H1 (cell line): ENCODE results near the gene PDE1C. TPM values are rescaled to one million over a fixed set of nuclear protein-coding genes. Genes with fewer than 3 reads are reported as not detected.

ENCODE experiments used
- CTCF ChIA-PET: fragments of 300-600 bp; sonication (Branson Sonifier 250); formaldehyde crosslinking; loops from one replicate; lab custom pipeline; 2021; ENCODE audit not compliant: partially characterized antibody; lab: Charles Lee
- POLR2A ChIA-PET: fragments of 300-600 bp; sonication (Branson Sonifier 250); formaldehyde crosslinking; loops from one replicate; lab custom pipeline; 2021; ENCODE audit warnings: inconsistent platforms; ENCODE audit not compliant: partially characterized antibody; lab: Charles Lee
- DNase-seq, 2 experiments: peaks; one replicate each; pipeline versions ENCODE4 v3.0.0 to v3.0.0-alpha.2; 2010 to 2022; ENCODE audit warnings: low spot score in 2 of 2, low read depth in 1 of 2, mixed read lengths in 1 of 2
- FAIRE-seq: peaks from 2 replicates; lab custom pipeline; 2011; peaks lifted over from hg19 to GRCh38; lab: Jason Lieb, UNC
- H2AFZ ChIP-seq: 2 replicates; pipeline ENCODE4 v1.8.1; 2012; ENCODE audit warnings: low read length, inconsistent platforms
- H2AK5ac ChIP-seq: 2 replicates; pipeline ENCODE4 v1.6.1; 2013; ENCODE audit warnings: low read depth, low read length
- H2BK120ac ChIP-seq: replicated peaks from 2 replicates; pipeline ENCODE3; 2013; ENCODE audit warnings: low read depth, low read length, inconsistent platforms
- H2BK12ac ChIP-seq: 2 replicates; pipeline ENCODE4 v1.6.1; 2013; ENCODE audit warnings: low read depth, low read length
- H2BK15ac ChIP-seq: 2 replicates; pipeline ENCODE4 v1.6.1; 2013; ENCODE audit warnings: low read length
- H2BK20ac ChIP-seq: 2 replicates; pipeline ENCODE4 v1.6.1; 2013; ENCODE audit warnings: low read length
- H2BK5ac ChIP-seq: 2 replicates; pipeline ENCODE4 v1.6.1; 2013; ENCODE audit warnings: low read depth, low read length
- H3K14ac ChIP-seq: 2 replicates; pipeline ENCODE4 v1.6.1; 2013; ENCODE audit warnings: inconsistent platforms; ENCODE audit not compliant: insufficient read length
- H3K18ac ChIP-seq: 2 replicates; pipeline ENCODE4 v1.6.1; 2013; ENCODE audit warnings: low read length; ENCODE audit errors: extremely low read depth
- H3K23ac ChIP-seq: 2 replicates; pipeline ENCODE4 v1.6.1; 2013; ENCODE audit warnings: inconsistent platforms; ENCODE audit not compliant: insufficient read length
- H3K23me2 ChIP-seq: 2 replicates; pipeline ENCODE4 v1.6.1; 2013; ENCODE audit warnings: low read depth, low read length
- H3K27ac ChIP-seq: 2 replicates; pipeline ENCODE4 v1.6.1; 2011; ENCODE audit warnings: low read depth, low read length, inconsistent platforms
- H3K27me3 ChIP-seq, 4 experiments: replicated peaks in 1 of 4; 1 replicate in 1 of 4; 2 replicates in 3 of 4; pipeline versions ENCODE4 v1.6.1 to v1.8.1; 2011 to 2013; ENCODE audit warnings: low read length in 3 of 4, mild to moderate bottlenecking in 3 of 4, inconsistent platforms in 2 of 4, mixed read lengths in 2 of 4, moderate library complexity in 1 of 4; ENCODE audit not compliant: control insufficient read depth in 3 of 4, insufficient read depth in 3 of 4; ENCODE audit errors: extremely low read depth in 1 of 4
- H3K36me3 ChIP-seq, 4 experiments: 2 replicates each; pipeline versions ENCODE4 v1.6.1 to v1.8.1; 2011 to 2013; ENCODE audit warnings: mild to moderate bottlenecking in 4 of 4, low read length in 3 of 4, moderate library complexity in 2 of 4, control low read depth in 1 of 4, inconsistent platforms in 1 of 4; ENCODE audit not compliant: insufficient read depth in 4 of 4, control insufficient read depth in 2 of 4
- H3K4ac ChIP-seq: replicated peaks from 2 replicates; pipeline ENCODE3; 2013; ENCODE audit warnings: low read length, low read depth, mixed read lengths, inconsistent platforms; ENCODE audit not compliant: insufficient read length
- H3K4me1 ChIP-seq, 4 experiments: replicated peaks in 1 of 4; 1 replicate in 1 of 4; 2 replicates in 3 of 4; pipeline versions ENCODE4 v1.6.1 to v1.8.1; 2011 to 2013; ENCODE audit warnings: low read length in 3 of 4, inconsistent platforms in 2 of 4, mixed read lengths in 1 of 4; ENCODE audit not compliant: insufficient read depth in 4 of 4, control insufficient read depth in 3 of 4
- H3K4me2 ChIP-seq, 2 experiments: 2 replicates each; pipeline versions ENCODE4 v1.6.1 to v1.8.1; 2011 to 2013; ENCODE audit warnings: low read depth in 2 of 2, low read length in 2 of 2, control low read depth in 1 of 2, inconsistent platforms in 1 of 2, mild to moderate bottlenecking in 1 of 2; ENCODE audit not compliant: insufficient read depth in 1 of 2
- H3K4me3 ChIP-seq, 4 experiments: fragments of 200-600, 300-600 bp in 1 of 4; sonication (generic), shearing (Covaris generic), sonication (Bioruptor Twin) in 1 of 4; 2 replicates each; pipeline versions ENCODE4 v1.5.1 to v1.8.1; 2011 to 2016; ENCODE audit warnings: low read length in 4 of 4, low read depth in 3 of 4, control low read depth in 2 of 4, inconsistent platforms in 2 of 4, mild to moderate bottlenecking in 2 of 4, mixed read lengths in 1 of 4, moderate library complexity in 1 of 4; ENCODE audit not compliant: insufficient read depth in 2 of 4; ENCODE audit errors: extremely low read depth in 1 of 4
- H3K56ac ChIP-seq: replicated peaks from 2 replicates; pipeline ENCODE3; 2013; ENCODE audit warnings: low read depth, mild to moderate bottlenecking, mixed read lengths, low read length, inconsistent platforms; ENCODE audit not compliant: insufficient read length
- H3K79me1 ChIP-seq: 2 replicates; pipeline ENCODE4 v1.6.1; 2013; ENCODE audit warnings: low read depth, low read length, control low read depth
- H3K79me2 ChIP-seq, 2 experiments: 2 replicates each; pipeline versions ENCODE4 v1.6.1 to v1.8.1; 2012 to 2013; ENCODE audit warnings: low read length in 2 of 2, mild to moderate bottlenecking in 2 of 2, inconsistent platforms in 1 of 2; ENCODE audit not compliant: insufficient read depth in 2 of 2, control insufficient read depth in 1 of 2
- H3K9ac ChIP-seq, 4 experiments: replicated peaks in 1 of 4; 1 replicate in 1 of 4; 2 replicates in 3 of 4; pipeline versions ENCODE4 v1.6.1 to v1.8.1; 2011 to 2013; ENCODE audit warnings: low read depth in 3 of 4, low read length in 3 of 4, control low read depth in 2 of 4, mild to moderate bottlenecking in 2 of 4, moderate library complexity in 2 of 4, inconsistent platforms in 1 of 4; ENCODE audit errors: extremely low read depth in 1 of 4
- H3K9me3 ChIP-seq, 2 experiments: 2 replicates each; pipeline versions ENCODE4 v1.6.1 to v1.8.1; 2012 to 2013; ENCODE audit warnings: mild to moderate bottlenecking in 2 of 2, moderate library complexity in 2 of 2, control low read depth in 1 of 2, inconsistent platforms in 1 of 2, low read depth in 1 of 2, low read length in 1 of 2, mixed read lengths in 1 of 2; ENCODE audit not compliant: insufficient read depth in 2 of 2
- H4K20me1 ChIP-seq, 2 experiments: replicated peaks in 1 of 2; 2 replicates each; pipeline versions ENCODE3 to v1.8.1; 2011 to 2013; ENCODE audit warnings: inconsistent platforms in 2 of 2, low read length in 2 of 2, mild to moderate bottlenecking in 1 of 2; ENCODE audit not compliant: insufficient read depth in 2 of 2, control insufficient read depth in 1 of 2
- H4K5ac ChIP-seq: 2 replicates; pipeline ENCODE4 v1.6.1; 2013; ENCODE audit warnings: low read length, low read depth, mixed read lengths, inconsistent platforms; ENCODE audit not compliant: insufficient read length
- H4K8ac ChIP-seq: 2 replicates; pipeline ENCODE4 v1.8.0; 2013; ENCODE audit warnings: mild to moderate bottlenecking, moderate library complexity, low read length, inconsistent platforms; ENCODE audit not compliant: insufficient read depth; ENCODE audit errors: extremely low read depth
- H4K91ac ChIP-seq: replicated peaks from 2 replicates; pipeline ENCODE3; 2013; ENCODE audit warnings: low read length, mixed read lengths, inconsistent platforms; ENCODE audit not compliant: insufficient read length
- BACH1 ChIP-seq: IDR thresholded peaks from 2 replicates; pipeline ENCODE4 v1.6.1; 2012; ENCODE audit warnings: low read length, improper control_type of control experiment
- JUN ChIP-seq: IDR thresholded peaks from 2 replicates; pipeline ENCODE4 v1.6.1; 2011; ENCODE audit warnings: low read depth, mild to moderate bottlenecking, improper control_type of control experiment, low read length
- KDM4A ChIP-seq: IDR thresholded peaks from one replicate; pipeline ENCODE4 v1.7.1; 2012; ENCODE audit warnings: low read depth, mild to moderate bottlenecking, moderate library complexity, low read length, inconsistent platforms; ENCODE audit not compliant: severe bottlenecking
- SP1 ChIP-seq: IDR thresholded peaks from 2 replicates; pipeline ENCODE4 v1.6.1; 2011; ENCODE audit warnings: low read depth, low read length
- TEAD4 ChIP-seq: IDR thresholded peaks from 2 replicates; pipeline ENCODE4 v1.6.1; 2012; ENCODE audit warnings: low read depth, low read length, inconsistent platforms, mixed read lengths
- WGBS, 2 experiments: shearing (Covaris generic) in 1 of 2; methylation state at CpG; one replicate each; pipeline versions ENCODE4 v1.1.6 to v1.1.7; 2013 to 2015; ENCODE audit warnings: low lambda C conversion rate in 2 of 2, mixed read lengths in 2 of 2, inconsistent platforms in 1 of 2, low coverage in 1 of 2, missing lambda C conversion rate in 1 of 2; ENCODE audit not compliant: insufficient replicate concordance in 2 of 2, insufficient coverage in 1 of 2, insufficient read length in 1 of 2; ENCODE audit errors: extremely low coverage in 1 of 2, missing lambda C conversion rate in 1 of 2; 5-methylcytosine and 5-hydroxymethylcytosine counted together
- polyA plus RNA-seq, 7 experiments: library from polyadenylated mRNA; depleted of rRNA in 3 of 7; stranded (reverse) in 5 of 7; unstranded in 2 of 7; fragments of >200 nt in 5 of 7; fragments of 200-250 nt in 2 of 7; gene quantifications; 1 replicate in 5 of 7; 2 replicates in 1 of 7; 4 replicates in 1 of 7; pipeline versions ENCODE4 v1.2.1 to v1.2.3, GENCODE V29; 2011 to 2013; ENCODE audit warnings: missing spikeins in 2 of 7, mixed read lengths in 2 of 7
- total RNA-seq: library from RNA; stranded (reverse); fragmentation: NEBNext Ultra II Directional; extraction: Animal tissue kit (Norgen Biotek cat#: 25700); gene quantifications from 2 replicates; pipeline ENCODE4 v1.2.1, GENCODE V29; 2021

PDE1C gene
- total and polyA plus RNA-seq, 2 of the 8 experiments (the other 6 are each of a cell fraction or from before 2014, with no cell fraction given): 0.11 to 1.1 TPM

DNA sequence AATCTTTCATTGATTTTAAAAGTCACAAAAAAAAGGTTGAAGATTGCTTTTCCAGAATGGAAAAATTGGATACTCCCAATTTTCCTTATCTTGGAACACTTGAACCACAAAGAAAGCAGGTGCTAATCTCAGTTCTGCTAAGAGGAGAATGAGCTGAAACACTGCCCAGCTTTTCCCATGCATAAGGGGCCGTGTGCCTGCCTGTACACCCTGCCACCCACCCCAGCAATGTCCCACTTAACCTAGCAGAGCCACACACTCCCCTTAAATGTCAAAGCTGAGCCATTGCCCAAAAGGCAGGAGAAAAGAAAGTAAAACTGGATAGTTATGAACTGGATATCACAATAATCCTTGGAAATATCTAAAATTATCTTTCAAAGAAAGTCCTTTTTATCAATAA is 13.4 kb downstream of the PDE1C start:
- H3K27ac ChIP-seq: no peak overlapping the region
- TF ChIP-seq BACH1: no peak
- no peak for TF ChIP-seq JUN
- TF ChIP-seq KDM4A: no peak
- TF ChIP-seq SP1: no peak
- no peak for TF ChIP-seq TEAD4
- TF ChIP-seq, all 59 proteins: peak for 0
- no peak overlapping the region for H3K9ac ChIP-seq
- no peaks in the 10 kb centered on the region for H3K79me2 ChIP-seq
- no peak overlapping the region for H2BK12ac ChIP-seq
- H3K14ac ChIP-seq: no peak overlapping the region
- no peak overlapping the region for H3K23ac ChIP-seq
- no peak overlapping the region for H3K4me2 ChIP-seq
- H3K18ac ChIP-seq: no peak overlapping the region
- H4K91ac ChIP-seq: no peak overlapping the region
- 80% methylated on average over 1 of the region's 1 CpG; no CpG with 5 or more reads in 1 of the 2 experiments for WGBS, 2 experiments
- H2AFZ ChIP-seq: no peak overlapping the region
- DNase-seq: no peak
- H2AK5ac ChIP-seq: no peak overlapping the region
- no peak overlapping the region for H3K4me3 ChIP-seq
- no peaks in the 10 kb centered on the region for H3K27me3 ChIP-seq
- POLR2A ChIA-PET: no interaction called here
- H2BK5ac ChIP-seq: no peak overlapping the region
- no peaks in the 10 kb centered on the region for H3K79me1 ChIP-seq
- FAIRE-seq: no peak
- no peak overlapping the region for H2BK20ac ChIP-seq
- H3K4ac ChIP-seq: no peak overlapping the region
- no peaks in the 10 kb centered on the region; the same call in 1 of the 2 replicates for H3K23me2 ChIP-seq
- no peaks in the 10 kb centered on the region; a peak in 2 of 4 replicates for H3K9me3 ChIP-seq
- H4K20me1 ChIP-seq: no peaks in the 10 kb centered on the region
- H2BK120ac ChIP-seq: no peak overlapping the region
- H3K56ac ChIP-seq: no peak overlapping the region
- H4K8ac ChIP-seq: no peak overlapping the region
- no peak overlapping the region for H2BK15ac ChIP-seq
- CTCF ChIA-PET: interaction anchor here (0.8 to 2.1 kb wide), 4 partner anchors 149 to 313 kb away, joined by 3 to 7 read pairs (median 3); no protein-coding TSS in a partner anchor
- no peaks in the 10 kb centered on the region for H3K36me3 ChIP-seq
- H3K4me1 ChIP-seq: peaks cover 0 to 7% (median 5%) of the 10 kb centered on the region in 4 experiments; a peak in 4 of 7 replicates
- H4K5ac ChIP-seq: no peak overlapping the region
